HL-60 (cell line): ENCODE data around the gene POLR2J.

Experiments
- DNase-seq, 2 experiments: peaks; one replicate each; pipeline ENCODE4 v3.0.0-alpha.2; 2010 to 2020; ENCODE audit warnings: low read depth in 1 of 2, low spot score in 1 of 2
- H3K27ac ChIP-seq: fragments of 250-450 bp; sonication (Bioruptor Pico); replicated peaks from 2 replicates; pipeline ENCODE4 v1.5.1; 2020; ENCODE audit warnings: mild to moderate bottlenecking, moderate library complexity
- H3K27me3 ChIP-seq: fragments of 250-450 bp; sonication (Bioruptor Pico); 2 replicates; pipeline ENCODE4 v1.5.1; 2021; ENCODE audit warnings: mild to moderate bottlenecking, moderate library complexity; ENCODE audit not compliant: insufficient read depth, poor library complexity, severe bottlenecking
- H3K4me3 ChIP-seq: replicated peaks from 2 replicates; pipeline ENCODE4 v1.5.1; 2011; ENCODE audit warnings: mild to moderate bottlenecking, control low read depth, low read length; ENCODE audit not compliant: insufficient read depth
- POLR2AphosphoS5 ChIP-seq: IDR thresholded peaks from 2 replicates; pipeline ENCODE4 v1.6.1; 2012; ENCODE audit warnings: low read depth
- SPI1 ChIP-seq: IDR thresholded peaks from 2 replicates; pipeline ENCODE4 v1.6.1; 2012; ENCODE audit warnings: low read depth, mild to moderate bottlenecking, borderline replicate concordance
- TF ChIP-seq, protein P1 (sequence below): IDR thresholded peaks from 2 replicates; pipeline ENCODE4 v1.6.1; 2012; ENCODE audit warnings: low read depth; ENCODE audit not compliant: insufficient replicate concordance
- TF ChIP-seq, protein P2 (sequence below): IDR thresholded peaks from one replicate; pipeline ENCODE4 v1.5.1; 2011; ENCODE audit warnings: low read length, control low read depth, inconsistent platforms; ENCODE audit not compliant: insufficient read depth

Gene POLR2J

DNA sequence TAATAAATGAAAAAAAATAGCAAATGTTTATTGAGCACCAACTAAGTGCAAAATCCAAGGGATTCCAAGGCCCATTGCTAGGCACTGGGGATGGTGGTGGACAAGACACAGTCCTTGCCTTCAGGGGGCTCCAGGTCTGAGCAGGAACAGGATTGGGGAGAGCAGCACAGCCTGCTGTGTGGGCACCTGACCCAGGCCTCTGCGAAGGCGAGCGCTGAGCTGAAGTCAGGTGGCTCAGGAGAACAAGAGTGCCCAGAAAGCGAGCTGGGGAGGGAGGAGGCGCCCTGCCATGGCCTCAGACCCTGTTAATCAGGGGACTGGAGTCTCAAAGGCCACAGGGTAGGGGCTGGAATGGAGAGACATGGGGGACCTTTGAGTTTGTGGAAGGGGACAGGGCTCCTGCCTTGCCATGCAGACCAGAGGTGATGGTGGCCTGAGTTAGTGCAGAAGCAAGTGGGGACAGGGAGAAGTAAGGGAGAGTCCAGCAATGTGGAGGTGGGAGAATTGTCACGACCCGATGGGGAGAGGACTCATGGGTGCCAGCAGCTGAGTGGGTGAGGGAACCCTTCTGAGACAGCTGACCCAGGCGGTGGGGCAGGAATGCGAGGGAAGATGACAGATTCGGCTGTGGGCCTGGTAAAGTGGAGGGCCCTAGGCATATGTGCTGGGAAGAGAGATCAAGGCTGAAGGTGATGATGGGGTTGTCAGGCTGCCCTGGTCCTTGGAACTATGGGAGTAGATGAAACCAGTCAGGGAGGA, 49.4 kb downstream of the POLR2J start:
- peak overlapping the region; percentile 95 for H3K27ac ChIP-seq
- no peaks in the 10 kb centered on the region for H3K27me3 ChIP-seq
- no peak overlapping the region for H3K4me3 ChIP-seq
- no peak for DNase-seq
- TF ChIP-seq, protein P1, sequence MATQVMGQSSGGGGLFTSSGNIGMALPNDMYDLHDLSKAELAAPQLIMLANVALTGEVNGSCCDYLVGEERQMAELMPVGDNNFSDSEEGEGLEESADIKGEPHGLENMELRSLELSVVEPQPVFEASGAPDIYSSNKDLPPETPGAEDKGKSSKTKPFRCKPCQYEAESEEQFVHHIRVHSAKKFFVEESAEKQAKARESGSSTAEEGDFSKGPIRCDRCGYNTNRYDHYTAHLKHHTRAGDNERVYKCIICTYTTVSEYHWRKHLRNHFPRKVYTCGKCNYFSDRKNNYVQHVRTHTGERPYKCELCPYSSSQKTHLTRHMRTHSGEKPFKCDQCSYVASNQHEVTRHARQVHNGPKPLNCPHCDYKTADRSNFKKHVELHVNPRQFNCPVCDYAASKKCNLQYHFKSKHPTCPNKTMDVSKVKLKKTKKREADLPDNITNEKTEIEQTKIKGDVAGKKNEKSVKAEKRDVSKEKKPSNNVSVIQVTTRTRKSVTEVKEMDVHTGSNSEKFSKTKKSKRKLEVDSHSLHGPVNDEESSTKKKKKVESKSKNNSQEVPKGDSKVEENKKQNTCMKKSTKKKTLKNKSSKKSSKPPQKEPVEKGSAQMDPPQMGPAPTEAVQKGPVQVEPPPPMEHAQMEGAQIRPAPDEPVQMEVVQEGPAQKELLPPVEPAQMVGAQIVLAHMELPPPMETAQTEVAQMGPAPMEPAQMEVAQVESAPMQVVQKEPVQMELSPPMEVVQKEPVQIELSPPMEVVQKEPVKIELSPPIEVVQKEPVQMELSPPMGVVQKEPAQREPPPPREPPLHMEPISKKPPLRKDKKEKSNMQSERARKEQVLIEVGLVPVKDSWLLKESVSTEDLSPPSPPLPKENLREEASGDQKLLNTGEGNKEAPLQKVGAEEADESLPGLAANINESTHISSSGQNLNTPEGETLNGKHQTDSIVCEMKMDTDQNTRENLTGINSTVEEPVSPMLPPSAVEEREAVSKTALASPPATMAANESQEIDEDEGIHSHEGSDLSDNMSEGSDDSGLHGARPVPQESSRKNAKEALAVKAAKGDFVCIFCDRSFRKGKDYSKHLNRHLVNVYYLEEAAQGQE = no peak
- TF ChIP-seq, protein P2, sequence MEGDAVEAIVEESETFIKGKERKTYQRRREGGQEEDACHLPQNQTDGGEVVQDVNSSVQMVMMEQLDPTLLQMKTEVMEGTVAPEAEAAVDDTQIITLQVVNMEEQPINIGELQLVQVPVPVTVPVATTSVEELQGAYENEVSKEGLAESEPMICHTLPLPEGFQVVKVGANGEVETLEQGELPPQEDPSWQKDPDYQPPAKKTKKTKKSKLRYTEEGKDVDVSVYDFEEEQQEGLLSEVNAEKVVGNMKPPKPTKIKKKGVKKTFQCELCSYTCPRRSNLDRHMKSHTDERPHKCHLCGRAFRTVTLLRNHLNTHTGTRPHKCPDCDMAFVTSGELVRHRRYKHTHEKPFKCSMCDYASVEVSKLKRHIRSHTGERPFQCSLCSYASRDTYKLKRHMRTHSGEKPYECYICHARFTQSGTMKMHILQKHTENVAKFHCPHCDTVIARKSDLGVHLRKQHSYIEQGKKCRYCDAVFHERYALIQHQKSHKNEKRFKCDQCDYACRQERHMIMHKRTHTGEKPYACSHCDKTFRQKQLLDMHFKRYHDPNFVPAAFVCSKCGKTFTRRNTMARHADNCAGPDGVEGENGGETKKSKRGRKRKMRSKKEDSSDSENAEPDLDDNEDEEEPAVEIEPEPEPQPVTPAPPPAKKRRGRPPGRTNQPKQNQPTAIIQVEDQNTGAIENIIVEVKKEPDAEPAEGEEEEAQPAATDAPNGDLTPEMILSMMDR = no peak

DNA sequence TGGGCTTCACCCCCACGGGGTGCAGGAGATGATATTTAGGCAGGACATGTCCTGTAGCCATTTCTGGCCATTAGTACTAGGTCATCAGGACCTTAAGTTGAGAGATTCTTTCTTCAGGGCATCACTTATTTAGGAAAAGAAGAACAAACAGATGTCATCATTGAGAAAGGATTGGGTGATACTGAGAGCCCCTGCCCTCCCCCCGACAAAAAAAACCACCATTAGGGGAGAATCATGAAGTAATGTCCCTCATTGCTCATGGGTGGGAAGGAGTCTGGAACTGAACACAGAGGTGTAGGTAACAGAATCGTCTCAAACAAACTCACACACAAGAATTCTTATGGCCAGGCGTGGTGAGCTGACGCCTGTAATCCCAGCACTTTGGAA, 51.7 kb downstream of the POLR2J start:
- peak in 1 of 2 experiments; percentile 64 for DNase-seq
- TF ChIP-seq SPI1 = no peak
- TF ChIP-seq POLR2AphosphoS5 = no peak
- no peaks in the 10 kb centered on the region for H3K27me3 ChIP-seq
- H3K27ac ChIP-seq = peak overlapping the region; percentile 95
- H3K4me3 ChIP-seq = no peak overlapping the region

DNA sequence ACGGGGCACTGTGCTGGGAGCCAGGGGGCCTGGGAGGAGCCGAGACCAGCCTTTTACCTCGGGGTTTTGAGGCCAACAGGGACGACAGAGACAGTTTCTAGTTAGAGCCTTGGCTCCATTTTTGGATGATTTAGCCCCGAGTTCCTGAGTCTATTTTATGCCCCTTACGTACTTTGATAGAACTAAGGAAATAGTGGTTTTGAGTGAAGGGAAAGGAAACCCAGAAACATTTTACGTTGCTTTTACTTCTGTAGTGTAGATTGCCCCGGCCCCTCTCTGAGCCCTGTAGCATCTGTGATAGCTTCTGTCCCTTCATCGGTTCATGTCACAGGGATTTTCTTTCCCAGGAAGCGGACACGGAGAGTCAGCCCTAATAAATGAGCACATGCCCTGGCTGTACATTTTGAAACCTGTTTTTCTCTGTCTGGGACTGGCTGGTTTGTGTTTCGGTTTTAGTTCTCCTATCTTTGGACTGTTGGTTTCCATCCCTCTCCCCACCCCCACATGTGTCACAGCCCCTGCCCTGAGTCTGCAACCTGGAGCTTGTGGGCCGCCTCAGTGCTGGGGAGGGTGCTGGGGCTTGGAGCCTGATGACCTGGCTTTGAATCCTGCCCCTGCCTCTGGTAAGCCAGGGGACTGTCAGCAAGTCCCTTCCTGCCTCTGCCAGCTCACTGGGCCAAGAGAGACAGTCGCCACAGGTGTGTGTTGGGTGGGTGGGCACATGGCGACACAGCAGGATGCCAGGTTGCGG, 52.3 kb downstream of the POLR2J start:
- peak overlapping the region; percentile 95 for H3K27ac ChIP-seq
- peak; percentile 60 to 86 for DNase-seq
- H3K4me3 ChIP-seq = no peak overlapping the region

DNA sequence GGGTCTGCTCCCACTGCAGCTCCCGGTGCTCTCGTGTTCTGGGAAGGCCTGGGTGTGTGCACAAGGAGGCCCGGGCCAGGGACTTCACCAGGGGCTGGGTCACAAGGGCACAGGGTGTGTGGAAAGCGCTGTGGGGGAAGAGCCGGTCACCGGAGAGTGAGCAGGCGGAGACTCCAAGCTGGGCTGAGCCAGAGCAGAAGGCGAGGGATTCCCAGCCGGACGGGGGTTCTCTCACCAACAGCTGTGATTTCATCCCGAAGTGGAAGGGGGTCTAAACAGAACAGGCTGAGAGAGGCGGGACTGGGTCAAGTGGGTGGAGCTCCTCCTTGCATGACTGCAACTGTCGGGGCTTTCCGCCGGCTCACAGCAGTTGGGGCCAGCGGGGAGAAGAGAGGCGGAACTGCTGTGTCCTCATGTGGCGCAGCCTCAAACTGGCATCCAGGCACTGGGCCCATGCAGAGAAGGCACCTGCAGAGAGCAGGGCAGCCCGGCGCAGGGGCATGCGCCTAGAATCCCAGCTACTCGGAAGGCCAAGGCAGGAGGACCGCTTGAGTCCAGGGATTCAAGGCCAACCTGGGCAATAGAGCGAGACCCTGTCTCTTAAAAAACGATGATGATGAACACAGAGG, 53.0 kb downstream of the POLR2J start:
- Histone ChIP-seq H3K27ac (peak overlapping the region; percentile 95), H3K4me3 (no peak overlapping the region), H3K27me3 (no peaks in the 10 kb centered on the region)
- peak; percentile 84 to 95 for DNase-seq
- TF ChIP-seq SPI1 = peak; percentile 59; the same call in 1 of the 2 replicates
- TF ChIP-seq POLR2AphosphoS5 = peak; percentile 92
- TF ChIP-seq, protein P1 = no peak

More for the DNA sequence above, 52.3 kb downstream of the POLR2J start:
- peak; percentile 6; the same call in 1 of the 2 replicates for TF ChIP-seq POLR2AphosphoS5
- no peak for TF ChIP-seq SPI1
- TF ChIP-seq, protein P1 = no peak
- no peaks in the 10 kb centered on the region for H3K27me3 ChIP-seq
